BE2C (cell line): Measurements from ENCODE around the gene FUOM.

Experiments used
- DNase-seq: peaks from one replicate; pipeline ENCODE4 v3.0.0-alpha.2; 2020
- H3K27me3 ChIP-seq: fragments of 250-450 bp; sonication (Bioruptor Pico); 2 replicates; pipeline ENCODE4 v1.5.1; 2020; ENCODE audit warnings: mild to moderate bottlenecking
- H3K36me3 ChIP-seq: fragments of 250-450 bp; sonication (Bioruptor Pico); 2 replicates; pipeline ENCODE4 v1.5.1; 2020; ENCODE audit warnings: mild to moderate bottlenecking
- H3K4me1 ChIP-seq: fragments of 250-450 bp; sonication (Bioruptor Pico); 2 replicates; pipeline ENCODE4 v1.5.1; 2020
- H3K4me3 ChIP-seq: 2 replicates; pipeline ENCODE4 v1.5.1; 2011; ENCODE audit warnings: low read depth, low read length
- H3K9me3 ChIP-seq: fragments of 250-450 bp; sonication (Bioruptor Pico); 2 replicates; pipeline ENCODE4 v1.5.1; 2020
- TF ChIP-seq, protein P1 (sequence below): IDR thresholded peaks from 2 replicates; pipeline ENCODE4 v1.5.1; 2012; ENCODE audit warnings: mild to moderate bottlenecking, low read depth, low read length

Gene FUOM

GRCh38 chr10:133336118-133336576 is 21.7 kb downstream of the FUOM start:
- Histone ChIP-seq H3K4me1 (no peaks in the 10 kb centered on the region), H3K9me3 (no peaks in the 10 kb centered on the region), H3K27me3 (peaks cover 46% of the 10 kb centered on the region), H3K36me3 (no peaks in the 10 kb centered on the region), H3K4me3 (no peak overlapping the region)
- DNase-seq: no peak
- TF ChIP-seq, protein P1, sequence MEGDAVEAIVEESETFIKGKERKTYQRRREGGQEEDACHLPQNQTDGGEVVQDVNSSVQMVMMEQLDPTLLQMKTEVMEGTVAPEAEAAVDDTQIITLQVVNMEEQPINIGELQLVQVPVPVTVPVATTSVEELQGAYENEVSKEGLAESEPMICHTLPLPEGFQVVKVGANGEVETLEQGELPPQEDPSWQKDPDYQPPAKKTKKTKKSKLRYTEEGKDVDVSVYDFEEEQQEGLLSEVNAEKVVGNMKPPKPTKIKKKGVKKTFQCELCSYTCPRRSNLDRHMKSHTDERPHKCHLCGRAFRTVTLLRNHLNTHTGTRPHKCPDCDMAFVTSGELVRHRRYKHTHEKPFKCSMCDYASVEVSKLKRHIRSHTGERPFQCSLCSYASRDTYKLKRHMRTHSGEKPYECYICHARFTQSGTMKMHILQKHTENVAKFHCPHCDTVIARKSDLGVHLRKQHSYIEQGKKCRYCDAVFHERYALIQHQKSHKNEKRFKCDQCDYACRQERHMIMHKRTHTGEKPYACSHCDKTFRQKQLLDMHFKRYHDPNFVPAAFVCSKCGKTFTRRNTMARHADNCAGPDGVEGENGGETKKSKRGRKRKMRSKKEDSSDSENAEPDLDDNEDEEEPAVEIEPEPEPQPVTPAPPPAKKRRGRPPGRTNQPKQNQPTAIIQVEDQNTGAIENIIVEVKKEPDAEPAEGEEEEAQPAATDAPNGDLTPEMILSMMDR: no peak

GRCh38 chr10:133335246-133336117 is 22.3 kb downstream of the FUOM start:
- Histone ChIP-seq H3K36me3 (no peaks in the 10 kb centered on the region), H3K4me3 (no peak overlapping the region), H3K9me3 (no peaks in the 10 kb centered on the region), H3K27me3 (peaks cover 51% of the 10 kb centered on the region), H3K4me1 (no peaks in the 10 kb centered on the region)
- no peak for DNase-seq
- TF ChIP-seq, protein P1: no peak

GRCh38 chr10:133334503-133335245 is 23.1 kb downstream of the FUOM start:
- TF ChIP-seq, protein P1: no peak
- H3K36me3 ChIP-seq: no peaks in the 10 kb centered on the region
- no peak for DNase-seq
- no peaks in the 10 kb centered on the region for H3K9me3 ChIP-seq
- H3K4me1 ChIP-seq: no peaks in the 10 kb centered on the region
- H3K4me3 ChIP-seq: no peak overlapping the region
- peaks cover 54% of the 10 kb centered on the region for H3K27me3 ChIP-seq

- no peak overlapping the region for H3K4me3 ChIP-seq
- H3K9me3 ChIP-seq: no peaks in the 10 kb centered on the region
- TF ChIP-seq, protein P1: no peak
- H3K36me3 ChIP-seq: no peaks in the 10 kb centered on the region
- no peaks in the 10 kb centered on the region for H3K4me1 ChIP-seq
- H3K27me3 ChIP-seq: peaks cover 54% of the 10 kb centered on the region
- no peak for DNase-seq
Observed at GRCh38 chr10:133332936-133333699, 24.7 kb downstream of the FUOM start.

DNA sequence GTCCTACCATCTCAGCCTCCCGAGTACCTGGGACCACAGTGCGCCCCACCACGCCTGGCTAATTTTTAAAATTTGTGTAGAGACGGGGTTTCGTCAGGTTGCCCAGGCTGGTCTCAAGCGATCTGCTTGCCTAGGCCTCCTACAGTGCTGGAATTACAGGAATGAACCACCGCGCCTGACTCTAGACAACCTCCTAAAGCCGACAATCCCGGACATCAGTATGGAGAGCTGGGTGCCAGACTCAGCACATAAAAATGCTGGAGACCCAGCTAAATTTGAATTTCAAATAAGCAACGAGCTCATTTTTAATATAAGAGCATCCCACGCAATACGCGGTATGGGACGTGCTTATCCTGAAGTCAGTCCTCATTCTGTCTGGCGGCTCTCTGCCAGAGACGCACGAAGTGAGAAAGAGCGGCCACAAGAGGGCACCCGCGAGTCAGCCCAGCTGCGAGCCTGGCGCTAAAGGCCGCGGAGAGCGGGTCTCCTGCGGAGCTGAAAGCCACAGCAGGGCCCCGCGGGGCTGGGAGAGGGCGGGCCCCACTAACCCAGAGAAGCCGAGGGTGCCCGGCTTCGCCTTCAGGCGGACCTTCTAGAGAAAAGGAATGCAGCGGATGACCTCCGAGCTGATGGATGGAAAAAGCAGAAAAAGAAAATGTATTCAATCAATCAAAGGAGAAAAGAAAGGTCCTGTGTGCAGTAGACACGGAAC is 28.2 kb downstream of the FUOM start:
- no peaks in the 10 kb centered on the region for H3K4me1 ChIP-seq
- peaks cover 40% of the 10 kb centered on the region for H3K27me3 ChIP-seq
- TF ChIP-seq, protein P1: peak; percentile 87
- peak; percentile 89 for DNase-seq
- no peaks in the 10 kb centered on the region for H3K9me3 ChIP-seq
- no peaks in the 10 kb centered on the region for H3K36me3 ChIP-seq
- peak overlapping the region; percentile 24; the same call in 1 of the 2 replicates for H3K4me3 ChIP-seq
